Panc1 (cell line): ENCODE results near the gene PHTF1. TPM values are rescaled to one million over a fixed set of nuclear protein-coding genes. Genes with fewer than 3 reads are reported as not detected.

Source experiments
- ATAC-seq: fragments of 200-7000 bp; cut with Tn5 transposase; 2 replicates; pipeline ENCODE4 v1.9.1; 2020; ENCODE audit warnings: mild to moderate bottlenecking, moderate library complexity
- BruUV-seq: library from RNA; stranded (reverse); fragments of 400-500 nt; replicated peaks from 2 replicates; lab custom pipeline; 2021; lab: Mats Ljungman, UMichigan
- CTCF ChIA-PET: fragments of 300-600 bp; sonication (Branson Sonifier 250); formaldehyde crosslinking; loops from one replicate; lab custom pipeline; 2022; ENCODE audit warnings: antibody characterized with exemption; lab: Charles Lee
- POLR2A ChIA-PET: fragments of 300-600 bp; sonication (Branson Sonifier 250); formaldehyde crosslinking; loops from one replicate; lab custom pipeline; 2022; ENCODE audit warnings: antibody characterized with exemption; lab: Charles Lee
- DNase-seq: peaks from one replicate; pipeline ENCODE4 v3.0.0-alpha.2; 2010; ENCODE audit warnings: low read depth, low spot score
- H3K27ac ChIP-seq: 2 replicates; pipeline ENCODE4 v1.5.1; 2011; ENCODE audit warnings: mild to moderate bottlenecking, low read length, inconsistent platforms
- H3K27me3 ChIP-seq: fragments of 200-500 bp; sonication (Bioruptor generic); 2 replicates; pipeline ENCODE4 v1.6.0; 2014; ENCODE audit warnings: low read length, inconsistent platforms; ENCODE audit not compliant: control insufficient read depth, insufficient read depth
- H3K36me3 ChIP-seq: fragments of 200-500 bp; sonication (Bioruptor generic); 2 replicates; pipeline ENCODE4 v1.5.1; 2014; ENCODE audit warnings: inconsistent platforms, mild to moderate bottlenecking, low read length, moderate library complexity; ENCODE audit not compliant: control insufficient read depth, insufficient read depth
- H3K4me1 ChIP-seq: 2 replicates; pipeline ENCODE4 v1.5.1; 2011; ENCODE audit warnings: inconsistent platforms, mild to moderate bottlenecking, low read length, moderate library complexity; ENCODE audit not compliant: control insufficient read depth, insufficient read depth
- H3K4me3 ChIP-seq, 2 experiments: 2 replicates each; pipeline ENCODE4 v1.5.1; 2011 to 2012; ENCODE audit warnings: low read depth in 2 of 2, low read length in 2 of 2, mild to moderate bottlenecking in 2 of 2, inconsistent platforms in 1 of 2, moderate library complexity in 1 of 2
- H3K9me3 ChIP-seq: fragments of 200-500 bp; sonication (Bioruptor generic); 2 replicates; pipeline ENCODE4 v1.5.1; 2014; ENCODE audit warnings: low read depth, mild to moderate bottlenecking, inconsistent platforms, low read length, moderate library complexity; ENCODE audit not compliant: control insufficient read depth, insufficient read depth
- SIN3A ChIP-seq: IDR thresholded peaks from 2 replicates; pipeline ENCODE4 v1.6.1; 2012; ENCODE audit warnings: low read depth, mild to moderate bottlenecking, low read length, moderate library complexity, borderline replicate concordance; ENCODE audit not compliant: insufficient read depth
- TCF7L2 ChIP-seq: IDR thresholded peaks from 2 replicates; pipeline ENCODE4 v1.6.1; 2011; ENCODE audit warnings: mild to moderate bottlenecking, low read depth, low read length, inconsistent platforms
- in situ Hi-C: cut with HindIII; loops from 2 replicates; pipeline ENCODE4 v1.10.0; 2016; ENCODE audit warnings: low sequenced_read_pairs, low pct_unique_long_range_greater_than_20kb
- intact Hi-C: fragments of 100-400 bp; cut with micrococcal nuclease; formaldehyde crosslinking; loops from one replicate; pipeline ENCODE4 v1.10.0; 2022; ENCODE audit not compliant: unreplicated experiment
- total RNA-seq: library from RNA; stranded (reverse); gene quantifications from one replicate; pipeline ENCODE4 v1.2.1, GENCODE V29; 2021; ENCODE audit not compliant: unreplicated experiment
- TF ChIP-seq, protein P1 (sequence below), 2 experiments: IDR thresholded peaks; 2 replicates each; pipeline ENCODE4 v1.6.1; 2011 to 2012; ENCODE audit warnings: low read depth in 2 of 2, control low read depth in 1 of 2, low read length in 1 of 2, mild to moderate bottlenecking in 1 of 2, moderate library complexity in 1 of 2; ENCODE audit not compliant: insufficient read depth in 1 of 2
- TF ChIP-seq, protein P2 (sequence below): fragments of 450-650 bp; IDR thresholded peaks from 2 replicates; pipeline ENCODE4 v1.5.1; 2017; ENCODE audit warnings: mild to moderate bottlenecking

The PHTF1 gene
- total RNA-seq, 1 experiment from 2014 or later, result 32.0 TPM

DNA sequence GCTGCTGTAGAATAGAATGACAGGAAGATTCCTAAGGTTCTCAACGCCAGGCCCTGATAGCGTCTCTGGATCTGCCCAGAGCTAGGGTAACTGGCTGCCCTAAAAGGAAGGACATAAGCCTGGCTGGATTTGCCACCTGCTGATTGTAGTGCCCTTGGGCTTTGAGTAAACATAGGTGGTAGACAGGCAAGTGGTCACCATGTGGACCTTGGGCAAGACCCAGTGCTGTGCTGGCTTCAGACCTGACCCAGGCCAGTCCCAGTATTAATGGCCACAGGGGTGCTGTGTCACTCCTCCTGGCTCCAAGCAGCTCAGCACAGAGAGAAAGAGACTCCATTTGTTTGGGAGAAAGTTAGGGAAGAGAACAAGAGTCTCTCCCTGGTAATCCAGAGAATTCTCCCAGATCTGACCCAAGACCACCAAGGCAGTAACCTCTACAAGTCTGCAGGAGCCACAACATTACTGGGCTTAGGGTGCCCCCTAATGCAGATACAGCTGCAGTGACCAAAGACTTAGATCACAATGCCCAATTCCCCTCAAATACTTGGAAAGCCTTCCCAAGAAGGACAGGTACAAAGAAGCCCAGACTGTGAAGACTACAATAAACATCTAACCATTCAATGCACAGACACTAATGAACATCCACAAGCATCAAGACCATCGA, 44.5 kb downstream of the PHTF1 start:
- TF ChIP-seq SIN3A, result no peak
- TF ChIP-seq, protein P1, sequence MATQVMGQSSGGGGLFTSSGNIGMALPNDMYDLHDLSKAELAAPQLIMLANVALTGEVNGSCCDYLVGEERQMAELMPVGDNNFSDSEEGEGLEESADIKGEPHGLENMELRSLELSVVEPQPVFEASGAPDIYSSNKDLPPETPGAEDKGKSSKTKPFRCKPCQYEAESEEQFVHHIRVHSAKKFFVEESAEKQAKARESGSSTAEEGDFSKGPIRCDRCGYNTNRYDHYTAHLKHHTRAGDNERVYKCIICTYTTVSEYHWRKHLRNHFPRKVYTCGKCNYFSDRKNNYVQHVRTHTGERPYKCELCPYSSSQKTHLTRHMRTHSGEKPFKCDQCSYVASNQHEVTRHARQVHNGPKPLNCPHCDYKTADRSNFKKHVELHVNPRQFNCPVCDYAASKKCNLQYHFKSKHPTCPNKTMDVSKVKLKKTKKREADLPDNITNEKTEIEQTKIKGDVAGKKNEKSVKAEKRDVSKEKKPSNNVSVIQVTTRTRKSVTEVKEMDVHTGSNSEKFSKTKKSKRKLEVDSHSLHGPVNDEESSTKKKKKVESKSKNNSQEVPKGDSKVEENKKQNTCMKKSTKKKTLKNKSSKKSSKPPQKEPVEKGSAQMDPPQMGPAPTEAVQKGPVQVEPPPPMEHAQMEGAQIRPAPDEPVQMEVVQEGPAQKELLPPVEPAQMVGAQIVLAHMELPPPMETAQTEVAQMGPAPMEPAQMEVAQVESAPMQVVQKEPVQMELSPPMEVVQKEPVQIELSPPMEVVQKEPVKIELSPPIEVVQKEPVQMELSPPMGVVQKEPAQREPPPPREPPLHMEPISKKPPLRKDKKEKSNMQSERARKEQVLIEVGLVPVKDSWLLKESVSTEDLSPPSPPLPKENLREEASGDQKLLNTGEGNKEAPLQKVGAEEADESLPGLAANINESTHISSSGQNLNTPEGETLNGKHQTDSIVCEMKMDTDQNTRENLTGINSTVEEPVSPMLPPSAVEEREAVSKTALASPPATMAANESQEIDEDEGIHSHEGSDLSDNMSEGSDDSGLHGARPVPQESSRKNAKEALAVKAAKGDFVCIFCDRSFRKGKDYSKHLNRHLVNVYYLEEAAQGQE (IDR thresholded peaks at IDR 0.05; ENCODE audit: insufficient read depth in 1 of 2, low read depth in 2 of 2, low read length in 1 of 2), result no peak
- no peak for TF ChIP-seq TCF7L2
- DNase-seq (no peak), ATAC-seq (no peak)
- Histone ChIP-seq H3K9me3 (no peaks in the 10 kb centered on the region), H3K27me3 (no peaks in the 10 kb centered on the region), H3K4me1 (no peaks in the 10 kb centered on the region), H3K27ac (no peak overlapping the region), H3K36me3 (no peaks in the 10 kb centered on the region; the same call in 1 of the 2 replicates), H3K4me3 (no peak overlapping the region)
- CTCF ChIA-PET, result no interaction called here
- in situ Hi-C loops (no loop called here), intact Hi-C loops (no loop called here)
- POLR2A ChIA-PET, result no interaction called here
- BruUV-seq, result no TSS peak

DNA sequence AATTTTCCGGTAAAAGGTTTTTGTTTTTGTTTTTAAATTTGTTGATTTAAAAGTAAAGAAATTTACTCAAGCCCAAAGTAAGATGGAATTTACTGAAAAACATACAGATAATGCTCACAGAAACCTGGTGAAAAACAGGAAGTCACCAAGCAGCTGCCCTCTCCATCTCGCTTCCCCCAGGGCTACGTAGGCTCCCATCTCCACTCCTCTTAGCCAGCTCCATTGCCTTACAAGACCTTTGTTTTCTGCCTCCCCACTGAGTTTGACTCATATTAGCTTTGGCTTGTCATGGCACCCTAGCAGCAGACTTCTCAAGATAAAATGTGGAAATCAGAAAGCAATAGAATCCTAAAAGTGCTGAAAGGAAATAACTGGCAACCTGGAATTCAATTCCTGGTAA, 57.9 kb downstream of the PHTF1 start:
- POLR2A ChIA-PET, result interaction anchor here (0.6 kb wide), 1 partner anchor 1150 kb away, joined by 13 read pairs; no protein-coding TSS in a partner anchor

More for the DNA sequence above, 57.9 kb downstream of the PHTF1 start:
- TF ChIP-seq, protein P2, sequence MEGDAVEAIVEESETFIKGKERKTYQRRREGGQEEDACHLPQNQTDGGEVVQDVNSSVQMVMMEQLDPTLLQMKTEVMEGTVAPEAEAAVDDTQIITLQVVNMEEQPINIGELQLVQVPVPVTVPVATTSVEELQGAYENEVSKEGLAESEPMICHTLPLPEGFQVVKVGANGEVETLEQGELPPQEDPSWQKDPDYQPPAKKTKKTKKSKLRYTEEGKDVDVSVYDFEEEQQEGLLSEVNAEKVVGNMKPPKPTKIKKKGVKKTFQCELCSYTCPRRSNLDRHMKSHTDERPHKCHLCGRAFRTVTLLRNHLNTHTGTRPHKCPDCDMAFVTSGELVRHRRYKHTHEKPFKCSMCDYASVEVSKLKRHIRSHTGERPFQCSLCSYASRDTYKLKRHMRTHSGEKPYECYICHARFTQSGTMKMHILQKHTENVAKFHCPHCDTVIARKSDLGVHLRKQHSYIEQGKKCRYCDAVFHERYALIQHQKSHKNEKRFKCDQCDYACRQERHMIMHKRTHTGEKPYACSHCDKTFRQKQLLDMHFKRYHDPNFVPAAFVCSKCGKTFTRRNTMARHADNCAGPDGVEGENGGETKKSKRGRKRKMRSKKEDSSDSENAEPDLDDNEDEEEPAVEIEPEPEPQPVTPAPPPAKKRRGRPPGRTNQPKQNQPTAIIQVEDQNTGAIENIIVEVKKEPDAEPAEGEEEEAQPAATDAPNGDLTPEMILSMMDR, result no peak
- TF ChIP-seq, protein P1 (IDR thresholded peaks at IDR 0.05; ENCODE audit: insufficient read depth in 1 of 2, low read depth in 2 of 2, low read length in 1 of 2), result no peak
- TF ChIP-seq TCF7L2 (no peak), SIN3A (no peak)
- Histone ChIP-seq H3K9me3 (no peaks in the 10 kb centered on the region), H3K27ac (no peak overlapping the region), H3K4me1 (no peaks in the 10 kb centered on the region), H3K27me3 (no peaks in the 10 kb centered on the region), H3K4me3 (no peak overlapping the region), H3K36me3 (peaks cover 4% of the 10 kb centered on the region; the same call in 1 of the 2 replicates)
- in situ Hi-C loops (no loop called here), intact Hi-C loops (no loop called here)
- BruUV-seq, result no TSS peak
- DNase-seq (no peak), ATAC-seq (no peak)
- CTCF ChIA-PET, result no interaction called here
